Esophagus squamous epithelium (tissue), 4 donors: ENCODE results near the gene MUCL3.

ENCODE experiments used
- POLR2A ChIP-seq, 4 donors: fragments of 450-650 bp; IDR thresholded peaks; one replicate each; pipeline ENCODE4 v1.6.1; 2017; ENCODE audit warnings: antibody characterized with exemption in 4 of 4, mild to moderate bottlenecking in 4 of 4, moderate library complexity in 3 of 4
- TF ChIP-seq, protein P1 (sequence below), 6 experiments: fragments of 450-650 bp in 4 of 6; fragments of 200-600 bp in 2 of 6; sonication (generic) in 2 of 6; IDR thresholded peaks; one replicate each; pipeline ENCODE4 v1.5.1; 2016 to 2019; ENCODE audit warnings: antibody characterized with exemption in 6 of 6, mild to moderate bottlenecking in 4 of 6, moderate library complexity in 4 of 6

DNA sequence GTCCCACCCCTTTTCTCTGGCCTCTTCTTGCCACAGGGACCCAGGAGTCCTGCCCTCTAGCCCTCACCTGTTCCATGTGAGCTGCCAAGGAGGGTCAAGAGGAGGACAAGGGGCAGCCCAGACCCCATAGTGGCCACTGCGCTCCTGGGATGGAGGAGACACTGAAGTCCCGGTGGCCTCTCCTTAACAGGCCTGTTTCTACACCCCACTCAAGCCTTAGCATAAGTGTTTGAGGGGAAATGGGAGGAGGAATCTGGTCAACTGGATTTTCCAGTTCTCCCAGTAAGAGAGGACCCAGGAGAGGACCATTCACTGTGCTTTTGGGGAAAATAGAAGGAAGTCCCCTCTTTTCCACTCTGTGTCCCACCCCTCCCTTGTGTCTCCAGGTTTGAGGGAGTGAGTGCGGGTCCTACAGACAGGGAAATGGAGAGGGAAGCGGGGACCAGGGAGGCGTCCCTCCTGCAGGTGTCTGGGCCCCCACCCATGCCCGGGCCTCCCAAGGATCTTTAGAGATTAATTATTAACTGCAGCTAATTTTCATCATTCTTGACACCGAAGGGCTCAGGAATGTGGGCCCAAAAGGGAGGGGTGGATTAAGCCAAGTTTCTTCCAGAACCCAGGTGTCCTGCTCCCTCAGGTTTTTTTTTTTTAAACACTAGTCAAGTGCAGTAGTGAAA, 8.7 kb upstream of the MUCL3 start, which contains the start of gene SFTA2:
- TF ChIP-seq, protein P1, sequence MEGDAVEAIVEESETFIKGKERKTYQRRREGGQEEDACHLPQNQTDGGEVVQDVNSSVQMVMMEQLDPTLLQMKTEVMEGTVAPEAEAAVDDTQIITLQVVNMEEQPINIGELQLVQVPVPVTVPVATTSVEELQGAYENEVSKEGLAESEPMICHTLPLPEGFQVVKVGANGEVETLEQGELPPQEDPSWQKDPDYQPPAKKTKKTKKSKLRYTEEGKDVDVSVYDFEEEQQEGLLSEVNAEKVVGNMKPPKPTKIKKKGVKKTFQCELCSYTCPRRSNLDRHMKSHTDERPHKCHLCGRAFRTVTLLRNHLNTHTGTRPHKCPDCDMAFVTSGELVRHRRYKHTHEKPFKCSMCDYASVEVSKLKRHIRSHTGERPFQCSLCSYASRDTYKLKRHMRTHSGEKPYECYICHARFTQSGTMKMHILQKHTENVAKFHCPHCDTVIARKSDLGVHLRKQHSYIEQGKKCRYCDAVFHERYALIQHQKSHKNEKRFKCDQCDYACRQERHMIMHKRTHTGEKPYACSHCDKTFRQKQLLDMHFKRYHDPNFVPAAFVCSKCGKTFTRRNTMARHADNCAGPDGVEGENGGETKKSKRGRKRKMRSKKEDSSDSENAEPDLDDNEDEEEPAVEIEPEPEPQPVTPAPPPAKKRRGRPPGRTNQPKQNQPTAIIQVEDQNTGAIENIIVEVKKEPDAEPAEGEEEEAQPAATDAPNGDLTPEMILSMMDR (IDR thresholded peaks at IDR 0.05), result no peak
- no peak for TF ChIP-seq POLR2A (IDR thresholded peaks at IDR 0.05)
